ENCODE data around the gene CRK.

DNA sequence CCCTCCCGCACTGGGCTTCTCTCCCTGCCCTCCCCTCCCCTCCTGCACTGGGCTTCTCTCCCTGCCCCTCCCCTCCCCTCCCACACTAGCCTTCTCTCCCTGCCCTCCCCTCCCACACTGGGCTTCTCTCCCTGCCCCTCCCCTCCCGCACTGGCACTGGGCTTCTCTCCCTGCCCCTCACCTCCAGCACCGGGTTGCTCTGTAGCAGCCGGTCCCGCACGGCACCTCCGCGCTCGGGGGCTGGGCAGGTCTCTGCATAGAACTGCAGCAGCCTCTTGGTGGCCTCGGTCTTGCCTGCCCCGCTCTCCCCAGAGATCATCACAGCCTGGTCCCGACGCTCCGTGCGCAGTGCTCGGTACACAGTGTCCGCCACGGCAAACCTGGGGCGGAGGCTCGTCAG, 26.6 kb upstream of the CRK start:
- TF ChIP-seq POLR2A (IDR thresholded peaks at IDR 0.05; ENCODE audit: low read depth, low read length) (no peak), CTCF (conservative IDR thresholded peaks at IDR 0.05; ENCODE audit: low read depth, low read length) (no peak), RCOR1 (IDR thresholded peaks at IDR 0.05; ENCODE audit: insufficient replicate concordance, low read length) (no peak), FOS (IDR thresholded peaks at IDR 0.05; ENCODE audit: low read depth, low read length) (no peak), CHD1 (IDR thresholded peaks at IDR 0.05; ENCODE audit: low read depth, low read length) (no peak), USF2 (IDR thresholded peaks at IDR 0.05; ENCODE audit: low read depth, low read length) (no peak)
